ENCODE data around the gene SLC35F1.
"Not testable (repeated sequence)": the region's sequence is repeated elsewhere in the genome, so short reads cannot be mapped to it uniquely, and the experiment has no call there.

Gene SLC35F1

DNA sequence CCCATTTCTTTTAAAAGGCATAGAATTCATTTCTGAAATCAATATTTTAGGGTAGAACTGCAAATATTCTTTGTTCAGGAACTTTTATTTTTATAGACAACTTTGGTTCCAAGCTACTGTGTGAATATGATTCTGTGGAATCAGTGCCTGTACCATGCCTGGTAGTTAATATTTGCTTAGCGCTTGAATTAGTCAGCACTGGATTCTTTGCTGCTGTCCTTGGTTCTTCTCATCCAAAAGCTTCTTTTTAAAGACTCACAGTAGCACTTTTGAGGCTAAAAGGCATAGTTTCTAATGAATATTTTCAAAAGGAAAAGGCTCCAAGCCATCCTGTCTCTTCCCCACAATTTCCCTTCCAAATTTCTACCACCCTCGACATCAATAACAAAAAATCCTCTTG is 109.5 kb downstream of the SLC35F1 start:
- DNase-seq: no peak

DNA sequence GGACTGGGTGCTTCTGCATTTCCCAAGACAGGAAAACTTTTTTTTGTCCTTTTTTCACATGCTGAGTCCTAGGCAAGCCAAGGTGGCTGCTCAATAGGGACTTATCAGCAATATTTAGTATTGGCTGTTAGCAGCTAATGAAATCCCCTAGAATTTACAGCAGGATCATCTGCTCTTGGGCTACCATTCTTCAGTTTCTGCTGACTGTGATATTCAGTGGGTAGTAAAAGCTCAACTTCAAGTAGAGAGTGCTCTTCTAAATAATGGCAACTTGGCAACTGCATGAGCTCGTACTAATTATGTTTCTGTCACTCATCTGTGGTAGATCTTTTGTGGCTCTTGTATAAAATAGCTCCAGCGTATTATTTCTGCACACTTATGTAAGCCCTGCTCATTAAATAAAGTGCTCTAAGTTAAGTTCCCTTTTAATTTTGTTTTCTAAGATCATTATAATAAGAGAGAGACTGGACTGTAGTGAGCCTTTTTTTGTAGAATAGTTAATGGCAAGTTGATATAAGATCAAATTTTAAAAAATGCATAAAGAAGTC is 110.3 kb downstream of the SLC35F1 start:
- no peak for DNase-seq

DNA sequence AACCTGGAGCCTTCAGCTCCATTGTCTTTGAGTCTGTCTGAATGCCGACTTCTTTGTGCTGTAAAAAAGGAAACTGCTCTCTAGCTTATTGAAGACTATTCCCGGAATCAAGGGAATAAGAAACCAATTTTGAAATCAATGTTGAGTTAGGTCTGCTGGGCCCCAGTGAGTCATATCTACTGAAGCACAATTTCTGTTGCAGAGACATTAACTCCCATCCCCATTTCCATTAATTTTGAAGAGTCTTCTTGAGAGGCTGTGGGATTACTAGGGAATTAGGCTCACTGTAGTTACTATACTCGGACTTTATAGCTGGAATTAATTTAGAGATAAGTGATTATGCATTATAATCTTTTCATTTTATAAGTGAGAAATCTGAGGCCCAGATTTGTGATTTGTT is 116.7 kb downstream of the SLC35F1 start:
- DNase-seq: no peak

DNA sequence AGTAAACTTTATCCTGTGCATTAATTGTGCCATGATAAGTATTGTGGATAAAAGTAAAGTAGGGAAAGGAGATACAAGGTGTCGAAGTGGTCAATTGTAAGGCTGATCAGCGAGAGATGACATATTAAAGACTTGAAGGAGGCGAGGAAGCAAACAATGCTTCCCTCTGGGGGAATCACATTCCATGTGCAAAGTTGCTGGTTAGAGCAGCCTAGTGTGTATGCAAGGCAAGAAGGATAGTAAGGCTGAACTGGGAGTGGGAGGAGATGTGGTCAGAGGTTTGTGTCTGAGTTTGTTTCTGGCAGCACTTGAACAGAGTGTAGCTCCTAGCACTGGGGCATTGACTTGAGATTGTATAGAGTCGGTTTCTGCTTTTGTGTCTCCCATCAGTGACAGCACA is 122.9 kb downstream of the SLC35F1 start:
- DNase-seq: no peak

DNA sequence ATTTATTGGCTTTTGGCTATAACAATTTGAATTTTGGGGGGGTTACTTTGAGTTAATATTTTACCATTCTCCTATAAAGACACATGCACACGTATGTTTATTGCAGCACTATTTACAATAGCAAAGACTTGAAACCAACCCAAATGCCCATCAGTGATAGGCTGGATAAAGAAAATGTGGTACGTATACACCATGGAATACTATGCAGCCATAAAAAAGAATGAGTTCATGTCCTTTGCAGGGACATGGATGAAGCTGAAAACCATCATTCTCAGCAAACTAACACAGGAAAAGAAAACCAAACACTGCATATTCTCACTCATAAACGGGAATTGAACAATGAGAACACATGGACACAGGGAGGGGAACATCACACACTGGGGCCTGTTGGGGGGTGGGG is 130.4 kb downstream of the SLC35F1 start:
- DNase-seq: not testable (repeated sequence)

DNA sequence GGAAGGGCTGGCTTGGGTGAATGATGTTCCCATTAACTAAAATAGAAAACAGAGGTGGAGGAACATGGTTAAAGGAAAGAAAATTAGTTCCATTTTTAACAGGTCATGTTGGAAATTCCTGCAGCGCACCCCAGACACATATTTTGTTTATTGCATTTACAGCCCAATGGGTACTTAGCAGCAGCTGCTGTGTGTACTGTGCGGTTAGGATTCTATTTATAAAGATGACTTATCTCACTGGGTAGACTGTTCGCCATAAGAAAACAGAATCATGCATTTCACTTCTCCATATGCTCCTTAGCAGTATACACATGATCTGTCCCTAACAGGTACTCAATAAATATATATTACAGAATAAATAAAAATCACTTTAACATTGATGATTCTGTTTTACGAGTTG is 135.8 kb downstream of the SLC35F1 start:
- DNase-seq: no peak

DNA sequence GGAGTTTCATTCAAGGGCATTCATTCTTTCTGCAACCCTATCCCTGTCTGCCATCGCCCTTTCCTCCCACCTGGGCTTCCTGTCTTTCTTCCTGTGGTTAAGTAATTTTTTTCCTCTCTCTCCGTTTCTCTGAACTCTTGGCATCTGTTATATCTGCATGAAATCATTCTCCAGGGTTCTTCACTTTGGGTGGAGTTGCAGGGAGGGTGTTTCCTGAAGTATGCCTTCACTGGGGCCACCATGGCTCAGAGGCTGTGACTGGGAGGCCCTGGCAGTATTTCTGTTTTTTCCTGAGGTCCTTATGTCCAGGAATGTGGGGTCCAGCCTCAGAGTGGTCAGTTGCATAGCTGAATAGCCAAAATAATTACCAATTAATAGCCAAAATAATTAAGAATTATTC is 137.2 kb downstream of the SLC35F1 start:
- DNase-seq: no peak

DNA sequence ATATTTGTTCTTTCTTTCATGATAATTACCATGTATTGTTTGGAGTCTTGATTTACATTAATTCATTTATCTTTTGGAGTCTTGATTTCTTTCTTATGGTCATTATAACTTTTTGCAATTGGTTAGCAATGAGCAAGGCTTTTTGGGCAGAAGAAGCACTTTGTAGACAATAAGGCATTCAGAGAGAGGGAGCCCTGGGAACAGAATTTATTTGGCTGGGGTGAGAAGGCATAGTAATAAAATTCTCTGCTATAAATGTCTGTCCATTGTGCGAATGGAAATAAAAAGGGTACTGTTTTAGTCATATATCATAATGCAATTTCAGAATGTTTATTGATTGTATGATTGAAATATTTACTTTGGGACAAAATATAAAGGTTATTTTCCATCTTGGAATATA is 147.0 kb downstream of the SLC35F1 start:
- DNase-seq: no peak

DNA sequence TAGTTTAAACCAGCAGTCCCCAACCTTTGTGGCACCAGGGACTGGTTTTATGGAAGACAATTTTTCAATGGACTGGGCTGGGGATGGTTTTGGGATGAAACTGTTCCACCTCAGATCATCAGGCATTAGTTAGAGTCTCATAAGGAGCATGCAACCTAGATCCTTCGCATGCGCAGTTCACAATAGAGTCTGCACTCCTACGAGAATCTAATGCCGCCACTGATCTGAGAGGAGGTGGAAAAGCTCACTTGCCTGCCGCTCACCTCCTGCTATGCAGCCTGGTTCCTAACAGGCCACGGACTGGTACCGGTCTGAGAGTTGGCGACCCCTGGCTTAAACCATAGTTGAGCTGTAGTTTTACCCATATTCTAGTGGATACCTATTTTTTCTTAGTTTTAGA is 154.6 kb downstream of the SLC35F1 start:
- DNase-seq: no peak

DNA sequence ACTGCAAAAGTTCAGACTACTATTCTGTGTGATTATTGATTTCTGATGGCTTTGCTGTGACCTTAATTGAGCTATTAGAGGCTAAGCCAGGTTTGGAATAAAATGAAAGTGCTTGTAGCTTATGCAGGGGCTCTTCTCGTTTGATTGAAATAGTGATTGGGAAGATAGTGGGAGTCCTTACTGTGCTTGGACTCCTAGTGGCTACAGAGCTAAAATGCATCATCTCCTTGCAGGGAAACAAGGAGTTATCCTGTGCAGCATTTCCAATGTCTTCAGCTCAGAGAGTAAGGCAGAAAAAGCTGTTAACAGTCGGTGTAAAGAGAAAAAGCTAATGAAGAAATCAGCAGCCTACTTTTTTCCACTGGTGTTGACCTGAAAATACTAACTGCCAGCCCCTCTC is 173.5 kb downstream of the SLC35F1 start:
- no peak for DNase-seq

DNA sequence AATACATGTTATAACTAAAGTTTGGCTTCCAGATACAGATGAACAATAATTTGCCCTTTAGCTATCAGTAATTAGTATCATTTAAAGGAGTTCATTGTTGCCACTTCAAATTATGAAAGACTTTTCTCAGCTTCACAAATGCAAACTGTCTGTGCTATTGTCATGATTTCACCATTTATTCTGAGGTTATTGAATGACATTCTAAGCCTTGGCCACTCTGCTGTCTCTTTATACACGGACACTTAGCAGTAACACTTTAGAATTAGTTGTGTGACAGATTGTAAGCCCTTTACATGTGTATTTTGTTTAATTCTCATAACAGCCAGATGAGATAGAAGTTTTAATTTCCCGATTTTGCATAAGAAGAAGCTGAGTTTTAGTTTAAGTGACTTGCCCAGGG is 176.6 kb downstream of the SLC35F1 start:
- DNase-seq: no peak

DNA sequence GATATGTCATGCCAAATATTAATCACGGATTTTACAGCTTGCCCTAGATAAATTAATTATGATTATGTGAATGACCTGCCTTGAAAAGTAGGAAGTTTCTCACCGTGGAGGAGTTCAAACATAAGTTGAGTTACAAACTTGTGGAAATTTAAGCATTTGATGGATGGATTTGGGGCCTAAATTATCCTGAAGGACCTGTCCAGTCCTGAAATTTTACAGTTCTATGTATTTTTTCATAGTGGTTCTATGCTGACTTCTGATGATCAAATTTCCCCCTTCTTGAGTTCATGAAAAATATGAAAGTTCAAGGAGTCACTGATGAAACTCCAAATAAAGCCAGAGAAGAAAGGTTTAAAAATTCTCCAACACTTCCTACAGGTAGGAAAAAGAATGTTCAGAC is 178.6 kb downstream of the SLC35F1 start:
- DNase-seq: no peak

DNA sequence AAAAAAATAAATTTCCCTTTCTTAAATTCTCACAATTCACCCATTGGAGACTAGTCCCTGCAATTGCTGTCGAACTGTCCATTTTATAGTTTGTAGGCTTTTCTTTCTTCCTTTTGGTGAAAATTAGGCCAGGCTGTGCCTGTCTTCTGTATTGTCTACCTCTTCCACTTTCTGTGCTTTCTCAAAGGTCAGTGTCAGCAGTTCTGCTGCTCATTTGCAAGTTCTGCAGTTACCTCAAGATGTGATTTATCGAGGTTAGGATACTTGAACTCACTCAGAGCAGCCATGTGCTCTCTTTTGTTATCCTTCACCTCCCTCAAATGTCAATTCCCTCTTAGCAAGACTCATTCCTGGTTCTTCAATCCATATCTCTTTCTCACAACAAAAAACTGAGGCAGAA is 179.1 kb downstream of the SLC35F1 start:
- DNase-seq: no peak

DNA sequence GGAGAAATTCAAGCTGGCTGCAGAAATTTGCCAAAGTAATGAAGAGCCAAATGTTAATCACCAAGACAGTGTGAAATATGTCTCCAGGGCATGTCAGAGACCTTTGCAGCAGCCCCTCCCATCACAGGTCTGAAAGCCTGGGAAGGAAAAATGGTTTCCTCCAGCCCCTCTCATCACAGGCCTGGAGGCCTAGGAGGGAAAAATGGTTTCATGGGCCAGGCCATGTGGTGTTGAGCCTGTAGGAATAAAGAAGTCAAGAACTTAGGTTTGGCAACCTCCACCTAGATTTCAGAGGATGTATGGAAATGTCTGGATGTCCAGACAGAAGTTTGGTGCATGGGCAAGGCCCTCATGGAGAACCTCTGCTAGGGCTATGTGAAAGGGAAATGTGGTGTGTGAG is 185.0 kb downstream of the SLC35F1 start:
- no peak for DNase-seq

DNA sequence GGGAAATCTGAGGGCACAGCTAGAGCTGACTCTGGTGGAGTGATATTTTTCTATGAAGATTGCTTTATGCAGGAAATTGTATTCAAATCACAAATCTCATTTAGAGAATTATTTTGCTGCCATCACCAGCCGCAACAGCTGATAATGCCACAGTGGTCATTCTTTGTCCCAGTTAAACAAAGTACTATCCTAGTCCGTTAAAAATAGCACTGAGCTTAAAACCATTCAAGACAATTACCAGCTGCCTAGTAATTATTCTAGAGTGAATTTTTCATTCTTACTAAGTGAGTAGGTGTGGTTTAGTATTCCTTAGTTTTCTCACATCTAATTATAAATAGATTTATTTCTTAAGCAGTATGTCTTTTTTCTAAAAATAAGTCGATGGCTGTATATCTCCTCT is 190.5 kb downstream of the SLC35F1 start:
- DNase-seq: no peak

DNA sequence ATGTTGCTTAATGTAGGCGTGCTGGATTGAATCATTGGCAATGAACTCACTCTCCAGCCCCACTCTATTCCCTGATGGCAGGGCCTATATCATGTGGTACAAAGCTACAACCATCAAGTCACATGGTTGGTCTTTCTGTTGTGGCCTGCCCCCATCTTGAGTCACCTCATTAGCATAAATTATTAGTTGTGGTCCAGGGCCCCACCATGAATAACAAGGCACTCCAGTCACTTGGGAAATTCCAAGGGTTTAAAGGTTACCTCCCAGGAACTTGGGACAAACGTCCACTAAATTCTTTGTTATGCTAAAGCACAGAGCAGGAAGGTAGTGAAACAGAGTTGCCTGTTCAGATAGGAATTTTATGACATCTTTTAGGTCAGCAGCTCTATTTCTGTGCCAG is 193.7 kb downstream of the SLC35F1 start:
- no peak for DNase-seq

DNA sequence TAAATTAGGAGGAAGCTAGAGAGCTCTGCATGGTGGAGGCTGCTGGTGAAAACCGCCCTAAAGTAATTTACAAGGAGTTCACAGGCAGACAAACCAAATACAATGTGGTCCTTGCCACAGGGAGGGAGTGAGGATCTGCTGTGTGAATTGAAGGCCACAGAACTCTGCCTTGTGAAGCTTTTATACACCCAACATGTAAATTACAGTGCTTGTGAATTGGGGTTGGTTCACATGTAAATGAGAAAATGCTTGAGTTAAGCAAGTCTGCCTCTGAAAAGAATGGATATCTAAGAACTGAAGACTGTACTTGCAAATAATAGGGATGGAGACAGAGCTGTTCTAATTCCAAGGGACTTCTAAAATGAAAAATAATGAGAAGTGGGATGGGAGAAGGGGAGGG is 194.2 kb downstream of the SLC35F1 start:
- no peak for DNase-seq

DNA sequence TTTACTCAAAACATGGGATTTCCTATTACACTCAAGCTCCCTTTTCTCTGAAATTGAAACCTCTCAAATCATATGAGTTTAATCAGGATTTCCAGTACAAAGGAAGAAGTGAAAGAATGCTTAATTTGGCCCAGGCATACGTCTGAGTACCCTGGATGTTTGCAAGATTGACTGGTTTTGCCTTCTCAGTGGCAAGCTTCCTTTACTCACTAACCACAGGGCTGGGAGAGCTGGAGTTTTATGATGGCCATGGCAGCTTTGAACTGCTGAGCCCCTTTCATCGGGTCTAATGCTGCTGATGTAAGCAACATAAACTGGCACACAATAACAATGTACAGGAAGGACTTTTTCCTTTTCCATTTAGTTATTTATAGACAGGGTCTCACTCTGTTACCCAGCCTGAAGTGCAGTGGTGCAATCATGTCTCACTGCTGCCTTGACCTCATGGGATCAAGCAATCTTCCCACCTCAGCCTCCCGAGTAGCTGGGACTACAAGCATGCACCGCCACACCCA is 194.8 kb downstream of the SLC35F1 start:
- no peak for DNase-seq

DNA sequence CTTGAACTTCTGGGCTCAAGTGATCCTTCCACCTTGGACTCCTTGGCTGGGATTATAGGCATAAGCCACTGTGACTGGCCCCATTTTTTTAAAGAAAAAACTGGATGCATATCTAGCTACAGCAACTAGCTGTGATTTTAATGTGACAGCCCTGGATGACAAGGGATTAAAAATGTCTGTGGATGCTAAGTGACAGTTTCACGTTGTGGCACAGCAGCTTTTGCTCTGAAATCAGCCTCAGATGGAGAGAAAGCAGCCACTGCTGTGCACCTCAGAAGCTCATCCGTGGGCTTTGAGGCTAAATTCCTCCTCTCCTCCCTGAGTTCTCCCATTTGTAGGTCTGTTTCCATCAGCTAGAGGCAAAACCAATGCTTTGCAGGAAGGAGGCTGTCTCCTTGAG is 195.3 kb downstream of the SLC35F1 start:
- no peak for DNase-seq

DNA sequence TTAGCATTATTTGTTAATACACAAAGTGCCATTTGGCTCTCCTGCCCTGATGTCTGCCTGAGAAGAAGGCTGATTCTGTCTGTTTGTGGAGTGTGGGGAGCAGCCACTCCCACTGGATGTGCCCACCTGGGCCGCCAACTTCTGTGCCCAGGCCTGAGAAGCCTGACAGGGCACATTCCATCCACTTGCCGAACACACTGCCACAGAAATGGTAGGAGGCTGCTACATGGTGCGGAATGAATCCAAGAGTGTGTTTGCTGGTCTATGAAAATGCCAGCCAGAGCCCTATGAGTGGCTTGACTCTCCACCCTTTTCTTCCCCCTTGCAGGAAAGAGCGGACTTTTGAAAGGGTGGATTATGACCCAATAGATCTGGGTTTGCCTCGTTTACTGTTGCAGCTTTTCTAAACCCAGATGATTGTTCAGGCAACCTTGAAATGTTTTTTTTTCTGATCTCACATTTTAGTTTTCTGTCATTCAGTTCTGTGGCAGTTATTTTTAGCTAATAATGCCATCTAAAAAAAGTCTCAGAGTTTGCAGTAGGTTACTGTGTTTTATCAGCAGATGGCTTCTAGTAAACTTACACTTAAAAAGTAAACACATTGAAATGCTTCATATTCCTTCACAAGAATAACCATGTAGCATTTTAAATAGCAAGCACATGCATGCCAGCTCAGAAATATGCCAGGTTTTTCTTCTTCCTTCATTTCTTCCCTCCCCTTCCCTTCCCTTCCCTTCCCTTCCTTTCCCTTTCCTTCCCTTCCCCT is 196.5 kb downstream of the SLC35F1 start:
- DNase-seq: no peak

DNA sequence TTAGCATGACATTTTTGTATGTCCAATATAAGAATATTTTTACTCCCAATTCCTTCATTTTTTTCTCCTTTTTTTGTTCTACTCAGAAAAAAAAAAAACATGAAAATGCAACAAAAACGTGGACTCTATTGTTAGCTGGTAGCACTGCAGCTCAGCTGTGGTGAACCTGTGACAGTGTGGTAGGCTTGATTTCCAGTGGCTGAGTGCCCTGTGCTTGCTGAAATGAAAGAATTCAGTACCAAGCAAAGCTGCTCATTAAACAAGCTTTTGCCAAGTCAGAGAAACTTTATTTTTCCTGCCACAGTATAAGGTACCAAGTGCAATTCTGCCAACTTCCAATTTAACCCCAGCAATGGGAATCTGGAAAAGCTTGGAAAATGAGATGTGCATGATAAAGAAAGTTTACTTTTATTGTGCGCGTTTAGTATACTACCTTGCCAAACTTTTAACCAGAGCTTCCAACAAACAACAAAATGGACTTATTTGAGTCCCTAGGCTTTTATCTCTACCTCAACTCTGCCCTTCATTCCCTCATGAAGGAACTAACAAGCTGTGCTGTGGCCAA is 215.2 kb downstream of the SLC35F1 start:
- DNase-seq: no peak

DNA sequence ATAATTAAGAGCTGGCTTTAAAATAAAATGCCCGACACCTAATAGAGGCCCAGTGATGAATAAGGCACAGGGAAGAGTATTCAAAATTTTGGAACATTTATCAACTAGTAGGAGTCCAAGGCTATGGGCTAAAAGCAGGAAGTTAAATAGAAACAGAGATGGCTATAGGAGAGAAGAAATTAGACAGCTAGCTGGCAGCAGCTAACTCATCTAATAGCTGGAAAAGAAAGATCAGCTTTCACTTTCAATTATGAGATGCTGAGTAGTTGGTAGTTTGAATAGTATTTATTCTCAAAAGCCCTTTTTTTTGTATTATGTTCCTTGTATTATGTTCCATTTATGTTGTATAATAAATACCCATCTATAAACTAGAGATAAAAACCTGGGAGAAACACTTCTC is 215.7 kb downstream of the SLC35F1 start:
- no peak for DNase-seq

DNA sequence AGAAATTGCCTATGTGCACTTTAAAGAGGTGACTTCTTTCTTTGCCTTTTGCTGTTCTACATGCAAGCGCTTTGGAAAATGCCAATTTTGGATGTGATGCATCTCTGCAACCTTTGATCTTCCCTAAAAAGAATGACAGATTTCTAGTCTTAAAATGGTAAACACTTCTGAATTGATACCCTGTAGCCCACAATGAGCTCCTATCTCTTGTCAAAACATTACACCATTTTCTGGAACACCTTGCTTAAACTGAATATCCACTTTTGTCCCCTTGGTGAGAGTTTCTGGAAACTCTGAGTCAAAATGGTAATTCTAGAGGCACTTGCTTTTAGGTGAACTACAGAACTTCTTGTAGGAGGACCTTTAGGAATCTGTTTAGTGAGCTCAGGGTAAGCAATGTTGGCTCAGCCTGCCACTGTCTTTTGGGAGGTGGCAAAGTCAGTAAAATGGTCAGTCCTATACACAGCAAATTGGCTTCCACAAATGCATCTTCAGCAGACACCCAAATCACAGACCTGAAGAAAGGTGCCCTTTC is 216.5 kb downstream of the SLC35F1 start:
- no peak for DNase-seq

DNA sequence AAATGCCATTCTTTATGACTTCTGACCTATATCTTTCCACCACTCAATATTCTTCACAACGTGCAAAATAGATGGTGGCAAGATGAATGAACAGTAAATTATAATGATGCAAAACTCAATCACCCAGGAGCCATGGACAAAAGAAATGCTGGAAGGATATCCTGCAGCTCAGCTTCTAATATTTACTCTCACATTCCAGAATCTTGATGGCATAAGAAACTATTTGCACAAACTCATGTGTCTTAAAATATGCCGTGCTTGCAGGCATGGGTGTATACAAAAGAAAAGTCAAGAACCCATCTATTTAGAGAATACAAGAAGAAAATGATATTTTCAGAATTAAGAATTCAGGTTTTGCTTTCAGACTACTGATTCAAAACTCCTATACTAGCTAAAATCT is 217.8 kb downstream of the SLC35F1 start:
- DNase-seq: no peak

All from fibroblast of skin of right biceps (primary cell).